MM.1S (cell line): ENCODE data around the gene CDK5RAP3.

Experiments
- EZH2phosphoT487 ChIP-seq: fragments of 300-600 bp; sonication (generic); IDR thresholded peaks from 2 replicates; pipeline ENCODE4 v1.6.1; 2018; ENCODE audit warnings: antibody characterized with exemption, low read length
- TF ChIP-seq, protein P1 (sequence below): fragments of 300-600 bp; sonication (generic); IDR thresholded peaks from 2 replicates; pipeline ENCODE4 v1.5.1; 2016; ENCODE audit warnings: antibody characterized with exemption, low read length, mixed read lengths

DNA sequence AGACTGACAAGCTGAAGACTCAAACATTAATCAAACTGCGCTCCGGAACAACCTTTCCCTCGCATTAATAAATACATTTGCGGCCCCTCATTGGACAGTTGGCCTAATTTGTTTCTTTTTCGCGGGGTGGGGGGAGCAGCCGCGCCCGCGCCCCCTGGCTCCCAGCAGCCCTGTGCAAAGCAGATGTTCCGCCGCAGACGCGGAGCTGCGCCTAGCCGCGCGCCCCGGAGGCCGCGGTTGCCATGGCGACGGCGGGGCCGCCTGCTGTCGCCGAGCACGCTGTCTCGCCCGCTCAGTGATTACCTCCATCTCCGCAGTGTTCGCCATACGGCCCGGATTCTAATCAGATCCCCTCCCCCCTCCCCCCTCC, 41.2 kb downstream of the CDK5RAP3 start:
- TF ChIP-seq EZH2phosphoT487, result no peak
- TF ChIP-seq, protein P1, sequence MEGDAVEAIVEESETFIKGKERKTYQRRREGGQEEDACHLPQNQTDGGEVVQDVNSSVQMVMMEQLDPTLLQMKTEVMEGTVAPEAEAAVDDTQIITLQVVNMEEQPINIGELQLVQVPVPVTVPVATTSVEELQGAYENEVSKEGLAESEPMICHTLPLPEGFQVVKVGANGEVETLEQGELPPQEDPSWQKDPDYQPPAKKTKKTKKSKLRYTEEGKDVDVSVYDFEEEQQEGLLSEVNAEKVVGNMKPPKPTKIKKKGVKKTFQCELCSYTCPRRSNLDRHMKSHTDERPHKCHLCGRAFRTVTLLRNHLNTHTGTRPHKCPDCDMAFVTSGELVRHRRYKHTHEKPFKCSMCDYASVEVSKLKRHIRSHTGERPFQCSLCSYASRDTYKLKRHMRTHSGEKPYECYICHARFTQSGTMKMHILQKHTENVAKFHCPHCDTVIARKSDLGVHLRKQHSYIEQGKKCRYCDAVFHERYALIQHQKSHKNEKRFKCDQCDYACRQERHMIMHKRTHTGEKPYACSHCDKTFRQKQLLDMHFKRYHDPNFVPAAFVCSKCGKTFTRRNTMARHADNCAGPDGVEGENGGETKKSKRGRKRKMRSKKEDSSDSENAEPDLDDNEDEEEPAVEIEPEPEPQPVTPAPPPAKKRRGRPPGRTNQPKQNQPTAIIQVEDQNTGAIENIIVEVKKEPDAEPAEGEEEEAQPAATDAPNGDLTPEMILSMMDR, result no peak
